HuH-7 (cell line): ENCODE results near the gene ECT2.
"Not testable (repeated sequence)": the region's sequence is repeated elsewhere in the genome, so short reads cannot be mapped to it uniquely, and the experiment has no call there.

ENCODE experiments used
- DNase-seq: peaks from one replicate; pipeline ENCODE4 v3.0.0; 2011; ENCODE audit warnings: low spot score

ECT2 gene

DNA sequence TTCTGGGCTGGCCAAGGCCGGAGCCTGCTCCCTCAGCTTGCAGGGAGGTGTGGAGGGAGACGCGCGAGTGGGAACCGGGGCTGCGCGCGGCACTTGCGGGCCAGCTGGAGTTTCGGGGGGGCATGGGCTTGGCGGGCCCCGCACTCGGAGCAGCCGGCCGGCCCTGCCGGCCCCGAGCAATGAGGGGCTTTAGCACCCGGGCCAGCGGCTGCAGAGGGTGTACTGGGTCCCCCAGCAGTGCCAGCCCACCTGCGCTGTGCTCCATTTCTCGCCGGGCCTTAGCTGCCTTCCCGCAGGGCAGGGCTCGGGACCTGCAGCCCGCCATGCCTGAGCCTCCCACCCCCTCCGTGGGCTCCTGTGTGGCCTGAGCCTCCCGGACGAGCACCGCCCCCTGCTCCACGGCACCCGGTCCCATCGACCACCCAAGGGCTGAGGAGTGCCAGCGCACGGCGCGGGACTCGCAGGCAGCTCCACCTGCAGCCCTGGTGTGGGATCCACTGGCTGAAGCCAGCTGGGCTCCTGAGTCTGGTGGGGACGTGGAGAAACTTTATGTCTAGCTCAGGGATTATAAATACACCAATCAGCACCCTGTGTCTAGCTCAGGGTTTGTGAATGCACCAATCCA is 116.3 kb downstream of the ECT2 start:
- not testable (repeated sequence) for DNase-seq

DNA sequence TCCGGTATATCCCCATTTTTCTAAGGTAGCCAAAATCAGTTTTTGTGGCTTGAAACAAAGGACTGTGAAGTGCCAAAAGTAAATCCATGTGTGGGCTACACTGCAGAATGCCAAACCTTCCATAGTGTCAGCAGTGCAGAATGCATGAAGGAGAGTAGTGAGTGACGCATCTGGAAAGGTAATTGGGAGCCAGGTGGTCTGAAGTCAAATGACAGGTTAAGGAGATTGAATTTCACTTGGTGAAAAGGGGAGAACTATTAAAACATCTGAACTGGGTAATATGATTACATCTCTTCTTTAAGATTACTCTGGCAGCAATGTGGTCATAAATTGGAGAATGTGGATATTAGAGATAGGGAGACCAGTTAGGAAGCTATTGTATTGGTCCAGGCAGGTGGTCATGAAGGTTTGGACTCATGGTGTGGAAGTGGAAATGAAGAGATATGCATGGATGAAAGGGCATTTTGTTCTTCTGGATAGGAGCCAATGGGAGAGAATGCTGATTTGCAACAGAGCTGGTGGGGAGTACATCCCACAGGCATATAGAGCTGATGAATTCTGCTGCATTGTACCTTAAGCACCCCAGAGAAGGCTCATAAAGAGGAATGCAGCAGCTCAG is 118.2 kb downstream of the ECT2 start:
- DNase-seq, result no peak

DNA sequence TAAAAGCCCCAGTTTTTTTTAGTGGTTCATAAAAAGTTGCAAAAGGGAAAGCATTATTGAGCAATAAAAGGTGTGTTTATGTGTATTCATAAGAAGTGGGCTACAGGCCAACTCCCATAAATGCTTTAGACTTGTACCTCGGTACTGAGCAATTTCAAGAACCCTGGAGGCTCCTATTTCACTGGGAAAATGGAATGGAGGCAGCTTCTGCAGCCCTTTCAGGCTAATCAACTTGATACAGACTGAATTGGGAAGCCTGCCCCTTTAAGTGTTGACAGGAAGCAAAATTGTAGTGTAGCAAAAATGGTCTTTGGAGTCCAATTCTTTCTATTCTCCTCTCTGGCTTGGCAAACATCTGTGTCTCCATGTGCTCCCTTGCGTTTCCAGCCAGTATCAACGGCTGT is 118.8 kb downstream of the ECT2 start:
- DNase-seq, result peak; percentile 34

DNA sequence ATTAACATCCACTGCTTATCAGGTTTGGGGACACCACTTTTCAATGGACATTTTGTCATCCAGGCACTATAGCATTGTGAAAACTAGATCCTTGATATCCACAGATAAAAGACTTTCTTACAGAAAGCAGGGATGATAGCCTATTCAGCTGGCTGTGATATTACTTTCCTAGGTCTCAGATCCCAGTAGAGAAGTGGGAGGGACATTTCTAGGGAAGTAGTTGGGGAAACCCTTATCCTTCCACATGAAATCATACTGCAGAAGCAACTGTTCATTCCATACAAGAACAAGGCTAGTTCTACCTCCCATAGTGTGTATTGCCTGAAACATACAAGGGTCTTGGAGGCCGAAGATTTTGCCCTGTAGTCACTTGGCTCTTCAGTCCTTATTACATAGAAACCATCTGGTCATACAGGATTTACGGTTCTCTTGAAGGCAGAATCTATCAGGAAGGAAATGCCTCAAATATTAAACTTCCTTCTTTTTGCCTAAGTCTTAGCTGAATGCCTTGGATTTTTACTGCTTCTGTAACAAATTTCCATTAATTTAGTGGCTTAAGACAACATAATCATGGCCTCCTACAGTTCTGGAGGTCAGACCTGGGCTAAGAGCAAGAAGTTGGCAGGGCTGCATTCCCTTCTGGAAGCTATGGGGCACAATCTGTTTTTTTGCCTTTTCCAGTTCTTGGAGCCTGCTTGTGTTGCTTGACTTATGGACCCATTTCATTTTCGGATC is 119.4 kb downstream of the ECT2 start:
- DNase-seq, result no peak
